ENCODE results near the gene AUTS2.

- TF ChIP-seq GATA2 (IDR thresholded peaks at IDR 0.05; ENCODE audit: low read depth, low read length) (no peak), GATA3 (IDR thresholded peaks at IDR 0.05; ENCODE audit: low read depth, low read length) (no peak)
Measured at GRCh38 chr7:70759674-70760073, 1161.4 kb downstream of the AUTS2 start.
